ENCODE results near the gene HOXC6. TPM values are rescaled to one million over a fixed set of nuclear protein-coding genes. Genes with fewer than 3 reads are reported as not detected.

The HOXC6 gene
- total RNA-seq, 1 donor = not detected

DNA sequence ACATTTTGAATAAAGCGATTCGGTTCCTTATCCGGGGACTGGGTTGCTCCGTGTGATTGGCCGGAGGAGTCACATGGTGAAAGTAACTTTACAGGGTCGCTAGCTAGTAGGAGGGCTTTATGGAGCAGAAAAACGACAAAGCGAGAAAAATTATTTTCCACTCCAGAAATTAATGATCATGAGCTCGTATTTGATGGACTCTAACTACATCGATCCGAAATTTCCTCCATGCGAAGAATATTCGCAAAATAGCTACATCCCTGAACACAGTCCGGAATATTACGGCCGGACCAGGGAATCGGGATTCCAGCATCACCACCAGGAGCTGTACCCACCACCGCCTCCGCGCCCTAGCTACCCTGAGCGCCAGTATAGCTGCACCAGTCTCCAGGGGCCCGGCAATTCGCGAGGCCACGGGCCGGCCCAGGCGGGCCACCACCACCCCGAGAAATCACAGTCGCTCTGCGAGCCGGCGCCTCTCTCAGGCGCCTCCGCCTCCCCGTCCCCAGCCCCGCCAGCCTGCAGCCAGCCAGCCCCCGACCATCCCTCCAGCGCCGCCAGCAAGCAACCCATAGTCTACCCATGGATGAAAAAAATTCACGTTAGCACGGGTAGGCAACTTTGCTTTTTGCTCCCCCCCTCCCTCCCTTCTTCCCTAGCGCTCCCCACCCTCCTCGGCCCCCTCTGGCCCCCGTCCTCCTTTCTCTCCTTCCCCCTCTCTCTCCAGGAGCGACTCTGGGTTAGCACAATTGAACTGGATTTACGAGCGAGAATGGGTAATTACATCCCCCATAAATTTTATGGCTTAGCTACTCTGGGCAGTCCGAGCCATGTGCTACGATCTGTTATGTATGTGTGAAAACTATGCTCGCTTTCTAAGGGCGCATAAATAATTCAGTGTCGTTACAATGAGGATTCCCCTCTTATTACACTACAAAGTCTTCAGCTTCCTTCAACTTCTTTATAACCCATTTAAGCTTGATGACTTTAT, 25.8 kb downstream of the HOXC6 start, which contains the start of gene HOXC4:
Gene HOXC4, plus strand, starts transcription at position 85 of the 991 bp plus-strand sequence. Its CDS starts 88 bp downstream, at position 173.
- no peaks in the 10 kb centered on the region for H3K9me3 ChIP-seq (ENCODE audit: low read depth, low read length)
- peak within 1 kb of the TSS; percentile 38 for H3K4me3 ChIP-seq (ENCODE audit: low read length)
- peaks cover 95% of the 10 kb centered on the region for H3K27me3 ChIP-seq (ENCODE audit: insufficient read depth, low read length)
- peaks cover 18% of the 10 kb centered on the region for H3K4me1 ChIP-seq (ENCODE audit: insufficient read depth, low read length)

DNA sequence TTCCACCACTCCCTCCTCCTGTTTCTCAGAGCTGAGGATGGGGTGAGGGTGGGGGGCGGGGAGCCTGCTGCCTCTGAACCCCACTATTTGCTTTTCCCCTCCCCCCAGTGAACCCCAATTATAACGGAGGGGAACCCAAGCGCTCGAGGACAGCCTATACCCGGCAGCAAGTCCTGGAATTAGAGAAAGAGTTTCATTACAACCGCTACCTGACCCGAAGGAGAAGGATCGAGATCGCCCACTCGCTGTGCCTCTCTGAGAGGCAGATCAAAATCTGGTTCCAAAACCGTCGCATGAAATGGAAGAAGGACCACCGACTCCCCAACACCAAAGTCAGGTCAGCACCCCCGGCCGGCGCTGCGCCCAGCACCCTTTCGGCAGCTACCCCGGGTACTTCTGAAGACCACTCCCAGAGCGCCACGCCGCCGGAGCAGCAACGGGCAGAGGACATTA, 26.5 kb downstream of the HOXC6 start:
- peaks cover 18% of the 10 kb centered on the region for H3K4me1 ChIP-seq (ENCODE audit: insufficient read depth, low read length)
- no peaks in the 10 kb centered on the region for H3K9me3 ChIP-seq (ENCODE audit: low read depth, low read length)
- H3K27me3 ChIP-seq (ENCODE audit: insufficient read depth, low read length) = peaks cover 95% of the 10 kb centered on the region
- no peak overlapping the region for H3K4me3 ChIP-seq (ENCODE audit: low read length)

- Histone ChIP-seq H3K9me3 (ENCODE audit: low read depth, low read length) (no peaks in the 10 kb centered on the region), H3K4me1 (ENCODE audit: insufficient read depth, low read length) (peaks cover 14% of the 10 kb centered on the region), H3K4me3 (ENCODE audit: low read length) (no peak overlapping the region), H3K27me3 (ENCODE audit: insufficient read depth, low read length) (peaks cover 95% of the 10 kb centered on the region)
Measured at GRCh38 chr12:54055552-54055951, 27.3 kb downstream of the HOXC6 start.

- Histone ChIP-seq H3K27me3 (ENCODE audit: insufficient read depth, low read length) (peaks cover 95% of the 10 kb centered on the region), H3K9me3 (ENCODE audit: low read depth, low read length) (no peaks in the 10 kb centered on the region), H3K4me3 (ENCODE audit: low read length) (no peak overlapping the region), H3K4me1 (ENCODE audit: insufficient read depth, low read length) (peaks cover 11% of the 10 kb centered on the region)
Measured at GRCh38 chr12:54056110-54056509, 27.9 kb downstream of the HOXC6 start.

DNA sequence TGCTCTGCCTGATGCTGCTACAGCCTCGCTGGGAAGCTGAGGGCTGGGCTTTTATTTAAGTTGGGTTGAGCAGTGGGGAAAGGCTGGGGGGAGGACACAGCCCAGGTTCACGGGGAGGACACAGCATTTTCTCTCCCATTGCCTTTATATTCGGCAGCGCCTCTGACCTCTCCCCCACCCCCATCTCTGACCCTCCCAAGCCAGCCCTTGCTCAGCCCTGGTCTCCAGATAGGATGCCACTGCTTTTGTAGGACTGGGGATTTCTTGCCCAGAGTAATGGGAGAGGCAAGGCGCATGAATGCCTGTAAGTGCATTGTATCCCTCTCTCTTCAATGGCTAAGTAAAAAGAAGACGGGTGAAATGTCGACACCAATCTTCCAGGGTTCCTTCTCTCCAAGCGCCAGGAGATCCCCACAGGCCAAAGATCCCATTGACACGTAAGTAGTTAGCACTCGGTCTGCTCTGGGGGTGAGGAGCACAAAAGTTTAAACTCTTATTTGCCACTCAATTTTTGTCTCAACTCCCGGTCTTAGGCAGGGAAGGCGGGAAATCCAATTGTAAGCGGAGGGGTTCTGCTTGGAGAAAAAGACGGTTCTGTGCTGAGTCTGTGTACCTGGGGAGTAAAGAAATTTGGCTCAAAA, 30.0 kb downstream of the HOXC6 start:
- Histone ChIP-seq H3K4me1 (ENCODE audit: insufficient read depth, low read length) (peaks cover 1% of the 10 kb centered on the region), H3K9me3 (ENCODE audit: low read depth, low read length) (no peaks in the 10 kb centered on the region), H3K4me3 (ENCODE audit: low read length) (no peak overlapping the region), H3K27me3 (ENCODE audit: insufficient read depth, low read length) (peaks cover 92% of the 10 kb centered on the region)

GRCh38 chr12:54059668-54060067, 31.4 kb downstream of the HOXC6 start:
- H3K4me3 ChIP-seq (ENCODE audit: low read length) = no peak overlapping the region
- H3K9me3 ChIP-seq (ENCODE audit: low read depth, low read length) = no peaks in the 10 kb centered on the region
- no peaks in the 10 kb centered on the region for H3K4me1 ChIP-seq (ENCODE audit: insufficient read depth, low read length)
- H3K27me3 ChIP-seq (ENCODE audit: insufficient read depth, low read length) = peaks cover 89% of the 10 kb centered on the region

- Histone ChIP-seq H3K4me3 (ENCODE audit: low read length) (no peak overlapping the region), H3K27me3 (ENCODE audit: insufficient read depth, low read length) (peaks cover 85% of the 10 kb centered on the region), H3K4me1 (ENCODE audit: insufficient read depth, low read length) (no peaks in the 10 kb centered on the region), H3K9me3 (ENCODE audit: low read depth, low read length) (no peaks in the 10 kb centered on the region)
Measured at GRCh38 chr12:54060174-54060974, 32.1 kb downstream of the HOXC6 start.

GRCh38 chr12:54060975-54061778, 32.9 kb downstream of the HOXC6 start:
- Histone ChIP-seq H3K4me1 (ENCODE audit: insufficient read depth, low read length) (no peaks in the 10 kb centered on the region), H3K9me3 (ENCODE audit: low read depth, low read length) (no peaks in the 10 kb centered on the region), H3K27me3 (ENCODE audit: insufficient read depth, low read length) (peaks cover 85% of the 10 kb centered on the region), H3K4me3 (ENCODE audit: low read length) (no peak overlapping the region)

DNA sequence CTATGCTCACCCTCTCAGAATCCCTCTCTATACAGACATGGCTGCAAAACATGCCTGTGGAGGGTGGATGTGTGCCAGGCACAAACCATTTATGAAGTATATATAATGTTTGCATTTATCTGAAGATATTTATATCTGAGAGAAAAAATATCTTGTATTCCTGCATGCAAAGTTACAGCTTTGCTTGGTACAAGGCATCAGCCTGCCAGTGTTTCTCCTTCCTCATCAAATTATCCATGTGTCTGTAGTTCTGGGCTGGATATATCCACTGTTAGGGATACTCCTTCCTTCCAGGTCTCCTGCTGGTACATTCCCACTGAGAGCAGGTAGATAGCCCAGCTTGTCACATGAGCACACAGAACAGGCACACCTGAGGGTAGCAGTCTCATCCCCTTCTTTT, 37.4 kb downstream of the HOXC6 start:
- H3K4me1 ChIP-seq (ENCODE audit: insufficient read depth, low read length) = no peaks in the 10 kb centered on the region
- peaks cover 42% of the 10 kb centered on the region for H3K27me3 ChIP-seq (ENCODE audit: insufficient read depth, low read length)
- H3K9me3 ChIP-seq (ENCODE audit: low read depth, low read length) = no peaks in the 10 kb centered on the region
- no peak overlapping the region for H3K4me3 ChIP-seq (ENCODE audit: low read length)

- Histone ChIP-seq H3K27me3 (ENCODE audit: insufficient read depth, low read length) (peaks cover 39% of the 10 kb centered on the region), H3K4me3 (ENCODE audit: low read length) (no peak overlapping the region), H3K4me1 (ENCODE audit: insufficient read depth, low read length) (no peaks in the 10 kb centered on the region), H3K9me3 (ENCODE audit: low read depth, low read length) (no peaks in the 10 kb centered on the region)
Measured at GRCh38 chr12:54066408-54066807, 38.2 kb downstream of the HOXC6 start.

DNA sequence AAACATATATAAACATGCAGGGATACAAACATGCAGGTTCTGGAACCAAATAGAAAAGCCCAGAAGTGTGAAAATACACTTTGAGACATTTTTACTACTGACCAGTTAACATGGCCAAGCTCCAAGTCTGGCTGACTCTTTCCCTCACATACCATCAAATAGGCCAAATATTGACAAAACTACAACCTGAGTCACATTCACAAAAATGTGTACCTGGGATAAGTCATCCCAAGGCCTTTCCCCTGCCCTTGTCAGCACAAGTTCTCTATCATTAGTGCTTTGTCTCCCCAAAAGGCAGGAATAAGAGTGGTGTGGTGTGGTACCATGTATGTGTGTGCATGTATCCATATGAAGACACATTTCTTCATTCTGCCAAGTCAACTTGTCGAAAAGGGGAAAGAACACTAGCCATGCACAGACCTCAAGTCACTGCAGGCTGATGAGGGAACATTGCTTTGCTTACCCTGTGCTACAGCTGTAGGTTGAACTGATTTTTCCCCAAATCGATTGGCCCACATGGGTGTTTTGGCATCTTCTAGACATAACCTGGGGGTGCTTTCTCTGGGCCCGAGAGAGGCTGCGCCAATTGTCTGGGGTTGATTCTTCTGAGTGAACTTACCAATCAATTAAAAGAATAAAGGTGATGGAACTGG, 40.3 kb downstream of the HOXC6 start:
- Histone ChIP-seq H3K4me3 (ENCODE audit: low read length) (no peak overlapping the region), H3K4me1 (ENCODE audit: insufficient read depth, low read length) (no peaks in the 10 kb centered on the region), H3K9me3 (ENCODE audit: low read depth, low read length) (no peaks in the 10 kb centered on the region), H3K27me3 (ENCODE audit: insufficient read depth, low read length) (peaks cover 28% of the 10 kb centered on the region)

DNA sequence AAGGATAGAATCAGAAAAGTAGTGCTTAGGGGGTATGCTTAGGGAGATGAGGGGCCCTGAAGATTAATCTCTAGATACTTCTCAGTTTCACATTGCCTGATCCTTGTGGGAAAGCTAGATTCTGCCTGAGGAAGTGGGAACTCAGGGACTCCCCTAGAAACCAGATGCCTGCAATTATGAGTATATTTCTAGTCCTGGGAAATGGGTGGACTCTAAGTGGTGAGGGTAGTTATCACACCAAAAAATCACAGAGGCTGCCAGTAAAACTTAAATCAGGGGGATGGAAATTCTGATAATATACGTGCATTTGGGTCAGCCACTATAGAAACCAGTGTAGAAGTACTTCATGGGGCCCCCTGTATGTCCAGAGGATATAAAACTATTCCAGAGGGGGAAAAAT, 43.7 kb downstream of the HOXC6 start:
- no peaks in the 10 kb centered on the region for H3K9me3 ChIP-seq (ENCODE audit: low read depth, low read length)
- no peaks in the 10 kb centered on the region for H3K4me1 ChIP-seq (ENCODE audit: insufficient read depth, low read length)
- no peak overlapping the region for H3K4me3 ChIP-seq (ENCODE audit: low read length)

DNA sequence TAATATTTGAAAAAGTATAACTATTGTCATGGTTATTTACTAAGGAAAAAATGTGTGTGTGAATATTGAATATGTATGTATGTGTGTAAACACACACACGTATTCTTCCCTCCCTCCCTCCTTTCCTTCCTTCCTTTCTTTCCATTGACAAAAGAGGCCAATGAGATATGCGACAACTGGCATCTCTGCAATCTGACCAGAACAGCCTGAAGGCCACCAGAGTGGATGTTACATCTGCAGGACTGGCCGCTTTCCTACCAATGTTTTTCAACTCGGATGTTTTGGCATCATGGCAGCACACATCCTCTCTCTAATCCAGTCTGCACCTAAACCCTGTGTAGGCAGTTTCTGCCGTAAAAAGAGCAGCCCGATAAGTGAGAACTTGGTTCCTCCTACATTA, 46.1 kb downstream of the HOXC6 start:
- Histone ChIP-seq H3K9me3 (ENCODE audit: low read depth, low read length) (no peaks in the 10 kb centered on the region), H3K27me3 (ENCODE audit: insufficient read depth, low read length) (peaks cover 12% of the 10 kb centered on the region), H3K4me1 (ENCODE audit: insufficient read depth, low read length) (no peaks in the 10 kb centered on the region), H3K4me3 (ENCODE audit: low read length) (no peak overlapping the region)

More for the DNA sequence above, 43.7 kb downstream of the HOXC6 start:
- peaks cover 12% of the 10 kb centered on the region for H3K27me3 ChIP-seq (ENCODE audit: insufficient read depth, low read length)

DNA sequence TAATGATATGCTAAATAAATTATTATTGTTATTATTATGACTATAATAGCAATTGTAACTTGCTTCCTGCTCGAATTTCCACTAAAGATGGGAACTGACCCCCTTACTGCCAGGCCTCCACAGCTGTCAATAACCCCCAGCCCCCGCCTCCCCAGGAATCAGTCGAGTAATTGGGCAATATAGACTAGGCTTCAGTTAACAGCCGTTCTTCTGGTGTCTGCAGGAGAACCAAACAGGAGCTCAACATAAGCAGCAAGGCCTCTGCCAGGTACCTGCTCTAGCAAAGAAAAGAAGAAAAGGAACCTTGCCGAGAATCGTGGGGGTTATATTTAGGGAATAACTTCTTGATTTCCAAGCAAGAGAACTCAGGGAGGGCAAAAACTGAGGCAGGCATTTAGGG, 47.2 kb downstream of the HOXC6 start:
- H3K4me1 ChIP-seq (ENCODE audit: insufficient read depth, low read length) = no peaks in the 10 kb centered on the region
- H3K4me3 ChIP-seq (ENCODE audit: low read length) = no peak overlapping the region
- no peaks in the 10 kb centered on the region for H3K9me3 ChIP-seq (ENCODE audit: low read depth, low read length)
- H3K27me3 ChIP-seq (ENCODE audit: insufficient read depth, low read length) = peaks cover 12% of the 10 kb centered on the region

All from mononuclear cell (primary cell).